GM21367 (cell line): Measurements from ENCODE around the gene CADM3.
A peak's percentile ranks its signal among the peaks of the same experiment; 100 is the strongest.

Experiments used
- ATAC-seq: cut with Tn5 transposase; IDR thresholded peaks from one replicate; pipeline ENCODE4 v1.9.1; 2021; ENCODE audit not compliant: unreplicated experiment

CADM3 gene, protein sequence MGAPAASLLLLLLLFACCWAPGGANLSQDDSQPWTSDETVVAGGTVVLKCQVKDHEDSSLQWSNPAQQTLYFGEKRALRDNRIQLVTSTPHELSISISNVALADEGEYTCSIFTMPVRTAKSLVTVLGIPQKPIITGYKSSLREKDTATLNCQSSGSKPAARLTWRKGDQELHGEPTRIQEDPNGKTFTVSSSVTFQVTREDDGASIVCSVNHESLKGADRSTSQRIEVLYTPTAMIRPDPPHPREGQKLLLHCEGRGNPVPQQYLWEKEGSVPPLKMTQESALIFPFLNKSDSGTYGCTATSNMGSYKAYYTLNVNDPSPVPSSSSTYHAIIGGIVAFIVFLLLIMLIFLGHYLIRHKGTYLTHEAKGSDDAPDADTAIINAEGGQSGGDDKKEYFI

DNA sequence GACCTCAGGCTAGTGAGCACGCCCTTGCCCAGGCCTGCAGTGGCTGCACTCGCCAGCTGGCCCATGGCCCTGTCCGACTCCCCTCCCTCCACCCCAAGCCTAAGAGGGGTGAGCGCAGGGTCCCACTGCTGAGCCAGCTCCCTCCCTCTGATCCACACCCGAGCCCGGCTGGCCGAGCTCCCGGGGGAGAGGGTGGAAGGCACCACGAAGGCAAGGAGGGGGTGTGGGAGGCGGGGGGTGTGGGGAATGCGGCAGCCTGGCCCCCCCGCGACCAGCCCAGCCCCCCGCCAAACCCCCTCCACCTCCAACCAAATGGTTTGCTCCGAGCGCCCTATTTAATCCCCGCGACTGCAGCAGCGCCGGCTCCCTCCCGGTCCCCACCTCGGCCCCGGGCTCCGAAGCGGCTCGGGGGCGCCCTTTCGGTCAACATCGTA is at the start of gene CADM3:
Gene CADM3 (plus strand): TSS at position 362 of the 434 bp plus-strand sequence. CDS start 151 bp downstream, outside the sequence.
- ATAC-seq = no peak

DNA sequence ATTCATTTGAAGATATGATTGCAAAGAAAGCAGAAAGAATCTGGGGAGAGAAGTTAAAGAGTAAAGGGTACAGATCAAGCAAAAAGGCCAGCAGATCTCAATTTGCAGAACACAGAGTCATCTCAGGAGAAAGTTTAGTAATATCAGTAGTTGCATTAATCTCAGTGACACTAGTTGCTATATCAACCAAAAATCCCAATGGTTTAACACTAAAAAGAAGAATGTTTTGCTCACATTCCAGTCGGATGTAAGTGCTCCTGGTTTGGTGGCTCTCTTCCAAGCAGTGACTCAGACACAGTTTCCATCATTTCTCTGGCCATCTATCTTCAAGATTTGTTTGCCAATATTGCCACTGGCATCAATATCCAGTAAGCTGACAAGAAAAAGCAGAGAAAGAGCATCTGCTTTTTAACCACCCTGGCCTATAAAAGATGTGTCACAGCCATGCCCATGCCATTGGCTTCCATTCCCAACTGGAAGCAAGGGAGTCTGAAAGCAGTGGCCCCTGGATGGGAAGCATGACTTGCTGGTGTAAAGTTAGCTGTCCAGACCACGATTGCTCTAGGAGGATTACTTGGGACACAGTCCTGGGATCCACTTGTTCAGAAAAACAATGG is 49.3 kb upstream of the CADM3 start:
- ATAC-seq = peak; percentile 63

DNA sequence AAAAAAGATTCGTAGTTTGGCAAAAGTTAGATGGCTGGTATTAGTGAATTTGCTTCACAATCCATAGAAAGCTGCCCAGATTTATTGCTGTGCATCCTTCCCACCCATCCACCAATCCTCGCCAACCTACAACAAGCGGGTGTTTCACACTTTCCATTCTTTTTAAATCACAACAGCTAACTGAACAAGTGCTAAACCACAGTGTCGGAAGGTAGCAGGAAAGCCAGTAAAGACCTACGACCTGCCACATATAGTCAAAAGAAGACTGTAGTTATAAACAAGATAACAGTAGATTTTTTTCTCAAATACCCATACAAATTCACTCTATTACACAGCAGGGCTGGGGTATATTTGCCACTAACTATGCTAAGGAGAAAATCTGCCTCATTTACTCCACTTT is 47.8 kb upstream of the CADM3 start:
- ATAC-seq = no peak

DNA sequence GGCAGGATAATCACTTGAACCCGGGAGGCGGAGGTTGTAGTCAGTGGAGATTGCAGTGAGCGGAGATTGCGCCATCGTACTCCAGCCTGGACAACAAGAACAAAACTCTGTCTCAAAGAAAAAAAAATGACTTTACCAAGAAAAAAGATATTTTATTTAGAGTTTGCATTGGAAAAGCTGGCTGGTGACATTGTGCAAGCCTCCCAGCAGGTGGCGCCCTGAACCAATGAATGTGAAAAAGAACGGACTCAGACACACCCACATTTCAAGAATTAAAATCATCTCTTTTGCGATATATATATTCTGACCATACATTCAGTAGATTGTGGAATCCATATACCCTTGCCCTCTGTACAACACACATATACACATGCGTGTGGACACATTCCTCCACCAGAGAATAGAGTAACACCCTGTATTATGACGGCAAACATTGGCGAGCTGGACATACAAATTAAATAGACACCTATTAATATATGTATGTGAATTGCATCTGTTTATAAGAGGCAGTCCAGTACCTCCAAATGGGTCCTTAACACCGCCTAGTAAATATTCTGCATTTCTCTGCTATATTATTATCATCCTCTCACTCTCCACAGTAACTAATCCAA is 39.0 kb upstream of the CADM3 start:
- ATAC-seq = no peak

DNA sequence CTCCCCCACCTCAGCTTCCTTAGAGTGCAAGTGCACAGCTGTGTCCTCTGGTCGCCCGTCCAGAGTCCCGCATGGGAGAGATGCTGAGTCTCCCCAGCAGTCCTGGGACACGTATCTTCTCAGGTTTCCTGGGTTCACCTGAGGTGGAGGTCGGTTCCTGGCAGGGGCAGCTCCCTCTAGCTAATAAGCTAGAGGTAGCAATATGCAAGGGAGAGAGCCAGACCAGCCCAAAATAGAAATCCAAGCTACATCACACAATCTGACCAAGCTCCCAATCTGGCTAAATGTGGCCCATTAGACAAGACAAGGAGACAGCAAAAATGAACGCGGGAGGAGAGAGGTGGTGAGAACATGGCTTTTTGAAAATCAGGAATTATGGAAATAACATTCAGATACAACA is 30.9 kb upstream of the CADM3 start:
- ATAC-seq = no peak

DNA sequence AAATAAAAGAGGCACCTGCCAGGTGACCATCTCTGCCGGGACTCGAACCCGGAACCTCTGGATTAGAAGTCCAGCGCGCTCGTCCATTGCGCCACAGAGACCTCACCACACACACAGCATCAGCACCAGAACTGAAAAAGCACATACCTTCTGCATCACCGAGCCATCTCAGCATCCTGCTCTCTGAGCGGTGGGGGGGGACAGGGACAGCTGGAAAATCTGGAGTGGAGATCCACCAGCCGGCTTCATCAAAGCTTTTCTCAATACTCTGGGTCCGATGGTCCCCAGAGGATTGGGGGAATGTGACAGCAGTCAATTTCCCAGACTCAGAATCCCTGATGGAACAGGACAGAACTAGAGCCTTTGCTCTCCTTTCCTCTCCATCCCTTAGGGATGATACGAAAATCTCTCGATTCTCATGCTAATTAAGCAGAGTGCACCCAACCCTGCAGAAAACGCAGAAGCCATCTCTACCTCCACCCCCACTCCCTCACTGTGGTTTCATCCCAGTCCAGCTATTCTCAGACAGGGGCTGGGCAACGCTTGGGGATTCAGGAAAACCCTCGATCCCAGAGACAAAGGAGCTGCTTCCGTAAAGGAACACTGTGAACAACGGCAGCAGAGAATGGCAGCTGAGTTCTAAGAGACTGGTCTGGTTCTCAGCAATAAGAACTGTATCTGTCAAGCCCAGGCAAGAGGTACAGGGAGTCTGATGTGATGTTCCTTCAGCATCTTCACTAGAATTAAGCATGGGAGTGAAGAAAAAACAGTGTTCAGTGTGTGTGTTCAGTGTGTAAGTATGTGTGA is 29.6 kb upstream of the CADM3 start:
- no peak for ATAC-seq

DNA sequence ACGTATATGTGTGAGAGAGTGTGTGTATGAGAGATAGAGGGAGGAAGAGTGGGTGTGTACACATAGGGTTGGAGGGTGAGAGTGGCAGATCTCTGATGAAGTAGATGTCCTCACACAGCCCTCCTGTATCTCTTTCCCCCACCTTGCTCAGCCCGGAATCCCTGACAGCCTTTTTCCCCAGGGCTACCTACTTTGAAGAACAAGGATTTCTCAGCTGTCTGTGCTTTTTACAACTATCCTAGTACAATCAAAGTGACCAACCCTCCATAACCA is 29.1 kb upstream of the CADM3 start:
- ATAC-seq = no peak

DNA sequence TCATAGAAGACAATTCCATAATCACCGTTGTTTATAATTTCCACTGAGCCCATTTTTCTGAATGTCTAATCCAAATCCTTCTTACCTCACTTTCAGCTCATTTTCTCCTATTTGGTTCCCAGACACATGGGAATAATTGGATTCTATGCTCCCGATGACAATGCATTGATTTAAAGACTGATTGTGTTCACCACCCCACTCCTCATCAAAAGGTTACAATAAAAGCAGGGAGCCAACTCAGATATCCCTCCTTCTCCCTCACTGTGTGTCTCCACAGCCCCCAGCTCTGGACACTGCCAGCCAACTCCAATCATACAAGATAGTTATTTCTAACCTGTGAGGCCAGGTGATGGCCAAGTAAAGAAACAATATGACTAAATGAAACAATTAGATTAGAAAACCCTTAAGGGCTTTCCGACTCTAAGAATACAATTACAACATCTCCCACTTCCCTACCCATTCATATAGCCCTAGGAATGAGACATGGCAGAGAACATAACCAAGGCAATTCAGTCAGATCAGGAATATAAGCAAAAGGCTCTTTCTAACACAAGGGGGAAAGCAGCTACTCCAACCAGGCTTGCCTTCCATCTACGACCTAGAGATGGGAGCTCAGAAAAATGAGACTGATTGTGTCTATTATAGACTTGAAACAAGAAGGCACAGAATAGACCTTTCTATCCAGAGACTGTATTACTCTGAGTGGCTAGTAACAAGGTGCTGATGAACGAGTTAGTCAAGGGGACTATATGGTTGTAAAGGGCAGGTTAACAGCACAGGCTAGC is 28.5 kb upstream of the CADM3 start:
- ATAC-seq = no peak

DNA sequence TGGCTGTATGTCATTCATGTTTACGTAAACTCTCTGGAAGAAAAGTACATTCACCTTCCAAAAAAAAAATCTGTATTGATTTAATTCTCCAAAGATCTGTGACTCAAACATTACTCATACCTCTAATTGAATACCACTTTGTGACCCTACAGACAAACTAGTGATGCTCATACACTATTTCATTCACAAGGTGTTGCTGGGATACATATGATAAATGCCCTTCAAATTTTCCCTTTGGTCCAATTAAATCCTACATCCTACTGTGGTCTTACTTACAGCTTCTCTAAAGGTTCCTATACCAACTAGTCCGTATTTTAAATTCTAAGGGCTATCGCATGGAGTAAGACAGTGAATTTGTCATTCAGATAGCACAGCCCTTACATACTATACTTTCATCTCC is 26.8 kb upstream of the CADM3 start:
- ATAC-seq = no peak

DNA sequence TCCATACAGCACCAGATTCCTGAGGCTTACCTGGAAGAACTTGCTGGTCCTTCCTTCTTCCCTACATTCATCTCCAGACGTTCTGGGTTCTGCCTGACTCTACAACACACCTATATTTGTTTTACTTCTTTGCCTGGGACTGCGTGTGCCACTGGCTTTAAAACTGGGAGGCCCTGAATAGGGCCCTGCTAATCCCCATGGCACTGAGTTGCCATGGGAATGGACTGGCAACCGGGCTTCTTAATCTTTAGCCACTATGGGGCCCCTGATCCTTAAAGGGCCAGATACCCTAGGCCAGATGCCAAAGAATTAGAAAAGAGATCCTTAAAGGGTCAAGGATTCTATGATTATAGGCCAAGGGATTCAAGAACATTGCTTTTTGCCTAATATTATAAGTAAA is 24.4 kb upstream of the CADM3 start:
- ATAC-seq = no peak

DNA sequence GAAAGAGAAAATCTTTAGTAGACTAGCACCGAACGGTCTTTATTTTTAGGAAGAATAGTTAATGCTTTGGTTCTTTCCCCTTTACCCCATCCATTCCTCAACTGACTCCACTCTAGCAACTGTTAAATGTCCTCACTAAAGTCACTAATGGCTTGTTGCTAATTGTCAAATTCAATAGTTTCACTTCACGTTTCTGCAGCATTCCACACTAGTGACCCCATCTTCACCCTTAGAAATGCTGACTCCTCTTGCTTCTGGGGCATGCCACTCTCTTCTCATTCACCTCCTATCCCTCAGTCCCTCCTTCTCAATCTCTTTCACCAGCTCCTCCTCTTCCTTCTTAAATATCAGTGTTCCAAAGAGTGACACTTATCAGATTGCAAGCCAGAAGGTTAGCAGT is 19.4 kb upstream of the CADM3 start:
- no peak for ATAC-seq

DNA sequence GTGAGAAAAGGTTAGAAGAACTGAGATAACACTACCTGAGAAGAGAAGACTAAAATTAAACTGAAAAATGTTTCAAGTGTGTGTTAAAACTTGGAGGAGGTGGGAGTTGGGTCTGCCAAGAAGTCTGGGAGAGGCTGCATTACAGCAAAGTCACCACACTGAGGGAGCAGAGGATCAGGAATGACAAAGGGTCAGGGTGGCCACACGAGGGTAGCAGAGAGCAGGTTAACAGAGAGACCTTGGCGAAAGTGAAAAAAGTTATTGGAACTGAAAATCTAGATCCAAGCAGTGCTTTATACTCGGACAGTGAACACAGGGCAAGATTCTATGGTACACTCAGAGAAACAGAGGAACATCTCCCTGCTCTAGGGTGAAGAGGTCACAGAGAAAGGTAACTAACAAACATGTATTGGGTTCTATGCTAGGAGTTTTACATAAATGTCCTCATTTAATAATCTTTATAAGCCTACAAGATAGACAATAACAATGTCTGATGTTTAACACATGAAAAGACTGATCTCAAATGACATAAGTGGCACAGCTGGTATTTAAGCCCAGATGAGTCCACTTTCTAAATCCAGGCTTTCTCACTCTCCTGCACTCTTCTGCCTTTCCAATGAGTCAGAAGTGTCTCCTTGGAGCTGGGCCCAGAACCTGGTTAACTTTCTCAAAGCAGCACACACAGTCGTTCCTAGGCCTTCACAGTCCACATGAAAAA is 10.3 kb upstream of the CADM3 start:
- peak; percentile 94 for ATAC-seq

DNA sequence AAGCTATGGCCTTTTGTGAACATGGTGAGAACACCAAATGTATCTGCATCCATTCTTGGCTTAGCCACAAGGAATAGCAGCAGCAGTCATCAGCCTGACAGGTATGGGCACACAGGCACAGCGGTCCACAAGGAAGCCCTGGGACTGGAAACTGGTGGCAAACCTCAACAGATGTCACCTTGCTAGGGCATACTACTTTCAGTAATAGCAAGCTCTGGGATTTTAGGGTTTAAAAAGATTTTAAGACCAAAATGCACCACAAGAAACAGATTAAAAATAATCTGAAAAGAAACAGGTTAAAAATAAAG is 9.7 kb upstream of the CADM3 start:
- no peak for ATAC-seq

DNA sequence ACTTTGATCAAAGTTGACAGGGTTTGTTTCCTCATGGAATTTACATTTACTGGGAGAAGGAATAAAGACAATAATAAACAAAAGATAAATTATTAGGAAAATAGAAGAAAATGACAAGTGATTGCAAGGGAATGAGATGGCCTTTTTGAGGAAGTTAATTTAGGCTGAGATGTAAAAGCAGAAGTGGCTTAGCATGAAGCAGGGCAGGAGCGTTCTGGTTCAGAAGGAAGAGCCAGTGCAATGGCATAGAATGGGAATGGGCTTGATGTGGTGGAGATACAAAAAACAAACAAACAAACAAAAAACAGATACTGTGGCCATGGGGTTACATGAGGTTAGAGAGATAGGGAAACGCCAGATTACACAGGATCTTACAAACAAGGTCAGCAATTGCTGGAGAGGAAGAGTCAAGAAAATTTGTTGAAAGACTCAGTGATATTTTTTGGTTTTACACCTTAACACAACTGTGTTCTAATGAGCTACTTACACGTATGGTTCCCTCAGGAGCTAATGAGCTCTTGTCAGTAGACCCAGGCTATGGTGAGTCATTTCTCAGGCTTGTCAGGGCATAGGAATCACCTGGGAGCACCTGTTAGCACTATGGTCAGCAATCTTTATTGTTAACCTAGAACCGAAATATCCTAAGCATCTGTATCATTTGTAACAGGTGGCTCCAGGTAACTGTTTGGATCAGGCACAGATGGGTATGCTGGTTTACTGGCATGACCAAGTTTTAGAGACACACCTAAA is 8.7 kb upstream of the CADM3 start:
- ATAC-seq = no peak

DNA sequence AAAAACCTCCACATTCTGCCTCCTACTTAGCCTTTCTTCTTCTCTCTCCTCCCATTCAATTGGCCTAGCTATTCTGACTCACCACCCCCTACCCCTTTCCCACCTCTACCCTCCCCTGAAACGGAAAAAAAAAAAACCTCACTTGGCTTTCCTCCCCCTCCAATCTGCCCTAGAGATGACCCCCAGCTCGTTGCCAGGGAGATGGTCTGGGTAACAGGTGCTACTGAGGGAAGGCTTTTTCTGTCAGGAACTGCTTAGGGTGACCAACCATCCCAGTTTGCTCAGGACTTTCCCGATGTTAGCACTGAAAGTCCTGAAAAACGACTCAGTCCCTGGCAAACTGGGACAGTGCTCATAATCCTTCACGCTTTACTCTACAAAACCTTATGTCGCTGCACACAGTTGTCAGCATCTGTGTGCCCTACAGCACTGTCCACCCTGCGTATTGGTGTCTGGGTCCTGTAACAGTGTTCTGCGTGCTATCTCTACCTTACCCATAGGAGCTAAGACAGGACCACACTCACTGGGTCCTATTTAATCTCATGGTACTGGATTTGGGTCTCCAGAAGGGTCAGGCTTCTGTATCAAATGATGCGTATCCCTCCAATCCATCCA is 7.7 kb upstream of the CADM3 start:
- no peak for ATAC-seq

DNA sequence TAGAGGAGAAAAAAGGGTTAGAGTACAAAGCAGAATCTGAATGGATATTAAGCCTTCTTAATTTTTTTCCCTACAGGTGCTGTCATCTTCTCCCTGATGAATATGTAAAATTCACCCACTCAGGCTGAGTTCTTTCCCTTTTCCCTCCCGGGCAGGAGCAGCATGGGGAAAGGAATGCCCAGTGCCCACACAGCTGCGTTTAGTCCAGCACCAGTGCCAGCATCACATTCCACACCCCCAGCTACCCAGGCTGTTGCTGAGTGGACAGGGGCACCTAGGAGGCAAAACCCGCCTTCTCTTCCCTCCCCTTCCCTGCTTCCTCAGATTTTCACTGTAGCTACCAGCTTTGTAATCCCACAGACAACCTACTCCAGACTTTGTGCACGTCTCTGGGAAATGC is 3.4 kb upstream of the CADM3 start:
- ATAC-seq = no peak

DNA sequence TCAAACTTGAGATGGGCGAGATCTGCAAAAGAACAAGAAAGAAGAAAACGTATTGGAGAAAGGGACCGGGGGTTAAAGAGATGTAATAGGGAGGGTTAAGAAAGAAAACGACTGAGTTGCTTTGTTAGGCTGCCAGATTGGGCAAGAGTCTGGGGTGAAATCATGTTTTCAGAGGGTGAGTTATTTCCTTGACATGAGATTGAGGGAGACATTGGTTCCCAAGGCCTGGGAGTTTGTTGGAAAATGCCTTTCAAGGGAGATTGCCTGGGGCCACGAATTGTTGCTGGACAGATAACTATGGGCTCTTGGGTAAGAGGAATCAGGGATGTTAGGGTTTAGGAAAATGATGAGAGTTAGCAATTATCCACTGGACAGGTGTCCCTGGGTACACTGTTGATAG is 776 bp upstream of the CADM3 start:
- ATAC-seq = no peak

DNA sequence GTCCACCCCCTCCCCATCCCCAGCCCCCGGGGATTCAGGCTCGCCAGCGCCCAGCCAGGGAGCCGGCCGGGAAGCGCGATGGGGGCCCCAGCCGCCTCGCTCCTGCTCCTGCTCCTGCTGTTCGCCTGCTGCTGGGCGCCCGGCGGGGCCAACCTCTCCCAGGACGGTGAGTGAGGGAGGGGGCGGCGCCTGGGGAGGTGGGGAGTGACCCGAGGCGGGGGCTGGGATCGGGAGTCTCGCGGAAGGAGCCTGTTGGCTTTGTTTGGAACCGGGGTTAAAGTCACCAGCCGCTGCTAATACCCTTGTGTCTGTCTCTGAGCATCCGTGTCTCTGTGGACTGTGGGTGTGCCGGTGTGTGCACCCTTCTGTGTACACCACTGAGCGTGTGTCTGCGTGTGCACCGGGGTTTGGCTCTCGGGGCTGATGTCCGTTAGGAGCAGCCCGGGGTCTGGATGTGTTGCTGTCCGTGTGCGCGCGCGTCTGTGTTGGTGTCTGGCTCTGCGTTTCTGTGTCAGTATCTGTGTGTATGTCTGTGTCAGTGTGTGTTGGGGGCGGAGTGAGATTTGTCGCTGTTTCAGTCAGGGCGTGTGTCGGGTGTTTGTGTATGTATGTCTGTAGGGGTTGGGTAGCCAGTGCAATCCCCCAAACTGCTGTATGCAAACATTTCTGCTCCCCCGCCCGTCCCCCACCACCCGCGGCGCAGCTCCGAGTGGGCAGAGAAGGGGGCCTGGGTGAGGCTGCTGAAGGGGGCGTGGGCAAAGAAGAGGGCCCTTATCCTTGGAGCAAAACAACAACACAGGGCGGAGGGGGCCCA is 480 bp downstream of the CADM3 start:
- ATAC-seq = no peak
